ENCODE measurements around the gene BABAM2. TPM values are rescaled to one million over a fixed set of nuclear protein-coding genes. Genes with fewer than 3 reads are reported as not detected.

Gene BABAM2
- total RNA-seq, 2 donors from 2014 or later, result 36.4 to 40.9 TPM

DNA sequence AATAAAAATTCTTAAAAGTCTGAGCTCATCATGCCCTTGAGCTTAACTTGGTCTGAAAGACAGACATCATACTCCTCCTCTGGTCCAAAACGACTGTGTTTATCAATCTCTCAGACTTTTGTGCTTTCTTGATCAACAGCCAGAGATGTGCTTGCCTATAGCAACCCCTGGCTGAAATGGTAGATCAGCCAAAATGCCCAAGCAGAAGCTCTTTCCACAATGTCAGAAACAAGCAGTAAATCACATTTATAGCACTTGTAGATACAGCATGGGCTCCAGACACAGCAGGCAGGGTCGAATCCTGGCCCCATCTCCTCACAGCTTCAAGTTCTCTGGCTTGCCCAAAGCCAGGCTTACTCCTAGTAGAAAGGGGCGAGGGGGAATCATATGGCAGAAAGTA is 391.7 kb downstream of the BABAM2 start:
- H3K4me1 Mint-ChIP-seq, result peaks cover 5% of the 10 kb centered on the region
- no peak overlapping the region for H3K4me3 Mint-ChIP-seq
- H3K4me3 ChIP-seq (ENCODE audit: low read length), result no peak overlapping the region
- no peaks in the 10 kb centered on the region for H3K27me3 Mint-ChIP-seq (ENCODE audit: insufficient read depth)
- H3K9me3 ChIP-seq (ENCODE audit: control insufficient read depth, low read length), result no peaks in the 10 kb centered on the region
- no peak for DNase-seq
- no peaks in the 10 kb centered on the region for H3K4me1 ChIP-seq (ENCODE audit: control insufficient read depth, insufficient read depth, low read length)
- H3K27ac Mint-ChIP-seq, result no peak overlapping the region
- H3K9ac ChIP-seq (ENCODE audit: extremely low read depth, low read length, poor library complexity, severe bottlenecking), result no peak overlapping the region
- H3K27me3 ChIP-seq (ENCODE audit: control insufficient read depth, insufficient read depth, low read length, poor library complexity, severe bottlenecking), result no peaks in the 10 kb centered on the region
- no peak overlapping the region for H3K27ac ChIP-seq (ENCODE audit: low read depth, low read length)
- H3K36me3 Mint-ChIP-seq (ENCODE audit: low read depth), result no peaks in the 10 kb centered on the region
- 93 to 100% methylated on average over 3 of the region's 3 CpGs for WGBS, 2 experiments (ENCODE audit: insufficient coverage in 1 of 2, insufficient read length in 1 of 2)
- H3K36me3 ChIP-seq (ENCODE audit: control insufficient read depth, insufficient read depth, low read length), result no peaks in the 10 kb centered on the region
- TF ChIP-seq, protein P1, sequence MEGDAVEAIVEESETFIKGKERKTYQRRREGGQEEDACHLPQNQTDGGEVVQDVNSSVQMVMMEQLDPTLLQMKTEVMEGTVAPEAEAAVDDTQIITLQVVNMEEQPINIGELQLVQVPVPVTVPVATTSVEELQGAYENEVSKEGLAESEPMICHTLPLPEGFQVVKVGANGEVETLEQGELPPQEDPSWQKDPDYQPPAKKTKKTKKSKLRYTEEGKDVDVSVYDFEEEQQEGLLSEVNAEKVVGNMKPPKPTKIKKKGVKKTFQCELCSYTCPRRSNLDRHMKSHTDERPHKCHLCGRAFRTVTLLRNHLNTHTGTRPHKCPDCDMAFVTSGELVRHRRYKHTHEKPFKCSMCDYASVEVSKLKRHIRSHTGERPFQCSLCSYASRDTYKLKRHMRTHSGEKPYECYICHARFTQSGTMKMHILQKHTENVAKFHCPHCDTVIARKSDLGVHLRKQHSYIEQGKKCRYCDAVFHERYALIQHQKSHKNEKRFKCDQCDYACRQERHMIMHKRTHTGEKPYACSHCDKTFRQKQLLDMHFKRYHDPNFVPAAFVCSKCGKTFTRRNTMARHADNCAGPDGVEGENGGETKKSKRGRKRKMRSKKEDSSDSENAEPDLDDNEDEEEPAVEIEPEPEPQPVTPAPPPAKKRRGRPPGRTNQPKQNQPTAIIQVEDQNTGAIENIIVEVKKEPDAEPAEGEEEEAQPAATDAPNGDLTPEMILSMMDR (conservative IDR thresholded peaks at IDR 0.05), result no peak
- no peaks in the 10 kb centered on the region for H3K9me3 Mint-ChIP-seq

DNA sequence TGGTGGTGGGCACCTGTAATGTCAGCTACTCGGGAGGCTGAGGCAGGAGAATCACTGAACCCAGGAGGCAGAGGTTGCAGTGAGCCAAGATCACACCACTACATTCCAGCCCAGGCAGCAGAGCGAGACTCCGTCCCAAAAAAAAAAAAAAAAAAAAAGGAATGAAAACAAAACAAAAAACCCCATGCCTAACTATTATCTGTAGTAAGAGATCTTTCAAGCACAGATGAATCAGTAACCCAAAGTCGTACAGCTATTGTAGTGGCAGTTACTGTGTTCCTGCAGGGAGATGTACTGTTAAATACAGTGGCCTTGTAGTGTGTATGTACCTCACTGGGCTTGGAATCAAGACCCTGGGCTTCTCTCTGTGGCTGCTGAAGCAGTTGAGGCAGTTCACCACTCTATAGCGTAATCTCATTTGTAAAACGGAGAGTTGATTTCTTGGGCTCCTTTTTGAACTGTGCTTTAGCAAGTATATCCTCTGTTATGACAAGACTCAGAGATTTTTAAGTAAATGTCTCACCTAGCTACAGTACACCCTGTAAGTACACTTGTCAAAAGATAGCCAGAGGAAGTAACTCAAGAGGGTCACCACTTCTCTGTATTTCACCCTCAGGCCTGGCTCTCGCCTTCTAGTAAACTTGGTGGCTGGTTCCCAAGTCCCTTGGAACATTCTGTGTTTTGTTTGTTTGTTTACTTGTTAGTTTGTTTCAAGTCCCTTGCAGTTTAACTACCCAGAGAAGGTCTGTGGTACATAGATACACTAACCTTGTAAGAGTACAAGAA is 392.5 kb downstream of the BABAM2 start:
- Histone ChIP-seq H3K27ac (ENCODE audit: low read depth, low read length) (no peak overlapping the region), H3K9ac (ENCODE audit: extremely low read depth, low read length, poor library complexity, severe bottlenecking) (no peak overlapping the region), H3K4me1 (ENCODE audit: control insufficient read depth, insufficient read depth, low read length) (no peaks in the 10 kb centered on the region), H3K27me3 (ENCODE audit: control insufficient read depth, insufficient read depth, low read length, poor library complexity, severe bottlenecking) (no peaks in the 10 kb centered on the region), H3K4me3 (ENCODE audit: low read length) (no peak overlapping the region), H3K9me3 (ENCODE audit: control insufficient read depth, low read length) (no peaks in the 10 kb centered on the region), H3K36me3 (ENCODE audit: control insufficient read depth, insufficient read depth, low read length) (no peaks in the 10 kb centered on the region)
- DNase-seq, result no peak
- H3K36me3 Mint-ChIP-seq (ENCODE audit: low read depth), result no peaks in the 10 kb centered on the region
- peaks cover 5% of the 10 kb centered on the region for H3K4me1 Mint-ChIP-seq
- WGBS, 2 experiments (ENCODE audit: insufficient coverage in 1 of 2, insufficient read length in 1 of 2), result 94 to 100% methylated on average over 2 to 6 of the region's 7 CpGs
- H3K27ac Mint-ChIP-seq, result no peak overlapping the region
- TF ChIP-seq, protein P1 (conservative IDR thresholded peaks at IDR 0.05), result no peak
- no peaks in the 10 kb centered on the region for H3K9me3 Mint-ChIP-seq
- H3K27me3 Mint-ChIP-seq (ENCODE audit: insufficient read depth), result no peaks in the 10 kb centered on the region
- no peak overlapping the region for H3K4me3 Mint-ChIP-seq

DNA sequence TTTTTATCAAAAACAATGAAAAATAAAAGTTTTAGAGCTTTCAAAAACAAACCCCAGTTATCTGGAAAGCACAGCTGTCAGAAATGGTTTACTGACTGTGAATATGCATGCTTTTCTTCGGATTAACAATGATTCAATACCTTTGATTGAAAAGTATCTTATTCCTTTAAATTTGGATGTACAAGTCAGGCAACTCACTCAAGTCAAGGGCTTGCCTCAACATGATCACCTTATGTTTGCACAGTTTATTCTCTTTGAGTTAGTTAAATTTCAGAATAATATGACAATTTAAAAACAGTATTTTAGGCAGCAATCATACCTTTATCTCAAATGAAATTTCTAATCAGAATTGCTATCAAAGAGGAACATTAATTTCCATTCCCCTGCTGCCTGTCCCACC is 393.3 kb downstream of the BABAM2 start:
- Mint-ChIP-seq H3K27me3 (ENCODE audit: insufficient read depth) (no peaks in the 10 kb centered on the region), H3K36me3 (ENCODE audit: low read depth) (no peaks in the 10 kb centered on the region), H3K4me1 (peaks cover 5% of the 10 kb centered on the region), H3K9me3 (no peaks in the 10 kb centered on the region), H3K27ac (no peak overlapping the region), H3K4me3 (no peak overlapping the region)
- H3K27me3 ChIP-seq (ENCODE audit: control insufficient read depth, insufficient read depth, low read length, poor library complexity, severe bottlenecking), result no peaks in the 10 kb centered on the region
- H3K27ac ChIP-seq (ENCODE audit: low read depth, low read length), result no peak overlapping the region
- DNase-seq, result no peak
- H3K4me3 ChIP-seq (ENCODE audit: low read length), result no peak overlapping the region
- H3K9me3 ChIP-seq (ENCODE audit: control insufficient read depth, low read length), result no peaks in the 10 kb centered on the region
- no peaks in the 10 kb centered on the region for H3K36me3 ChIP-seq (ENCODE audit: control insufficient read depth, insufficient read depth, low read length)
- TF ChIP-seq, protein P1 (conservative IDR thresholded peaks at IDR 0.05), result no peak
- H3K4me1 ChIP-seq (ENCODE audit: control insufficient read depth, insufficient read depth, low read length), result no peaks in the 10 kb centered on the region
- H3K9ac ChIP-seq (ENCODE audit: extremely low read depth, low read length, poor library complexity, severe bottlenecking), result no peak overlapping the region
- WGBS, 2 experiments (ENCODE audit: insufficient coverage in 1 of 2, insufficient read length in 1 of 2), result 85 to 100% methylated on average over 1 of the region's 1 CpG

All from endodermal cell (in vitro differentiated cells).